Activated T-helper 1 cell treated with Interleukin-2 at 50 U/mL for 16 hours (primary cell): ENCODE data around the gene CLMN.

Source experiments
- DNase-seq: peaks from one replicate; pipeline ENCODE4 v3.0.0-alpha.2; 2020; ENCODE audit warnings: low read depth

Gene CLMN

GRCh38 chr14:95320078-95320895, 579 bp upstream of the CLMN start:
- no peak for DNase-seq

- DNase-seq = no peak
These were observed 1.1 kb downstream of the CLMN start for GRCh38 chr14:95318399-95319311.

GRCh38 chr14:95317817-95318343, 1.8 kb downstream of the CLMN start:
- DNase-seq = no peak

GRCh38 chr14:95316821-95317220, 2.9 kb downstream of the CLMN start:
- no peak for DNase-seq

- no peak for DNase-seq
These were observed 4.1 kb downstream of the CLMN start for GRCh38 chr14:95315579-95315978.

- no peak for DNase-seq
These were observed 4.6 kb downstream of the CLMN start for GRCh38 chr14:95315156-95315555.

GRCh38 chr14:95314609-95315008, 5.1 kb downstream of the CLMN start:
- DNase-seq = no peak

- DNase-seq = no peak
These were observed 6.0 kb downstream of the CLMN start for GRCh38 chr14:95313707-95314106.

- no peak for DNase-seq
These were observed 6.5 kb downstream of the CLMN start for GRCh38 chr14:95313190-95313589.

- no peak for DNase-seq
These were observed 7.4 kb downstream of the CLMN start for GRCh38 chr14:95312311-95312710.

GRCh38 chr14:95311752-95312151, 8.0 kb downstream of the CLMN start:
- DNase-seq = no peak

- DNase-seq = no peak
These were observed 8.9 kb downstream of the CLMN start for GRCh38 chr14:95310635-95311380.

- DNase-seq = no peak
These were observed 10.3 kb downstream of the CLMN start for GRCh38 chr14:95309261-95310051.

GRCh38 chr14:95308073-95308472, 11.6 kb downstream of the CLMN start:
- DNase-seq = no peak

GRCh38 chr14:95307402-95308041, 12.2 kb downstream of the CLMN start:
- DNase-seq = no peak

GRCh38 chr14:95305940-95306339, 13.8 kb downstream of the CLMN start:
- DNase-seq = no peak

GRCh38 chr14:95305145-95305544, 14.6 kb downstream of the CLMN start:
- DNase-seq = no peak

GRCh38 chr14:95304342-95304741, 15.4 kb downstream of the CLMN start:
- no peak for DNase-seq

GRCh38 chr14:95303552-95303951, 16.2 kb downstream of the CLMN start:
- DNase-seq = no peak

GRCh38 chr14:95302667-95303506, 16.8 kb downstream of the CLMN start:
- DNase-seq = no peak
